GDM1 (cell line): ENCODE results near the gene JMJD1C.
"Not testable (repeated sequence)": the region's sequence is repeated elsewhere in the genome, so short reads cannot be mapped to it uniquely, and the experiment has no call there.

Experiments used
- DNase-seq: peaks from one replicate; lab custom pipeline; 2025; lab: John Stamatoyannopoulos, UW

JMJD1C gene

DNA sequence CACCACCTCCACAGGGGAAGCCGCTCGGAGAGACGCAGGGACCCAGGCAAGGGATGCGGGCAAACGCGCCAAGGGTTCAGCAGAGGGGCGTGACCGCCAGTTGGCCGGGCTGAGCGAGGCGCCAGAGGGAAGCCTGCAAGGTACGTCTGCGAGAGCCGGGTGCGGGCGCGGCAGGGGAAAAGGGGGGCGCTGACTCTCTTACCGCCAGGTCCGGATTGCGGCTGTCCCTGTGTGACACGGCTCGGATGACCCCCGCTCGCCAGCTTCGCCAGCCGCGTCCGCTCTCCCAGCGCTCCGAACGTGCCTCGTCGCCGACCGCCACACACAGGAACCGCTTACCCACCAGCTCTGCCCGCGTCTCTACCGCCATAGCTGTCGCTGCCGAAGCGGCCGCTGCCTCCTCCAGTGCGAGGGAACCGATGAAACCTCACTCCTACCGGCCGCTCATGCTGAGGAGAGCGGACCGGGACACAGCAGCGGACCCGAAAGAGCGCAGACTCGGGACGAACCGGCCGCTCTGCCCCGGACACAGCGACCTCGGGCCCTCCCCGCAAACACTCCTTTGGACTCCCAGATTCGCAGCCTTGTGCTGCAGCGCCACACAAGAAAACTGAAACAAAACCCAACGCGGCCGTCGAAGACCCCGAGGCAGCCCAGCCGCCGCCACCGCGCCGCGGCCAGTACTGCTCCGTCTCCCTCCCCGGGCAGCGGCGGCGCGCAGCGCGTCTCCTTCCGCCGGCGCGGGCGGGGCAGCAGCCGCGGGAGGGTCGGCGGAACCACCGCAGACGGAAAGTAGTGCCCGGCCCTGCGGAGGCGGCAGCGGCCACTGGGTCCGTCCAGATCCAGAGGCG is at the start of gene JMJD1C:
TSS of gene JMJD1C (minus strand) at position 685 of the 851 bp plus-strand sequence. CDS start at position 370, 315 bp downstream.
- DNase-seq = peak; percentile 61

- DNase-seq = no peak
Measured at GRCh38 chr10:63515002-63515763, 49.4 kb upstream of the JMJD1C start.

DNA sequence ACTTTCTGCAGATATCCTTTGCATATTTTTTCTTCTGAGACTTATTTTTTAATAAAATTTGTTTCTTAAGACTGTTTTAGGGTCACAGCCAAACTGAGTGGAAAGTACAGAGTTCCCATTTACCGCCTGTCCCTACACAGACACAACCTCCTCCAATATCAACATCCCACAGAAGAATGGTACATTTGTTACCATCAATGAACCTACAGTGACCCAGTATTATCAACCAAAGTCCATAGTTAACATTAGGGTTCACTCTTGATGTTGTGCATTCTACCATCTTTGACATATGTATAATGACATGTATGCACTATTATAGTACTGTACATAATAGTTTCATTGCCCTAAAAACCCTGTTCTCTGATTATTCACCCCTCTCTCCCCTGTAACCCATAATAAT is 40.8 kb upstream of the JMJD1C start:
- DNase-seq = no peak

DNA sequence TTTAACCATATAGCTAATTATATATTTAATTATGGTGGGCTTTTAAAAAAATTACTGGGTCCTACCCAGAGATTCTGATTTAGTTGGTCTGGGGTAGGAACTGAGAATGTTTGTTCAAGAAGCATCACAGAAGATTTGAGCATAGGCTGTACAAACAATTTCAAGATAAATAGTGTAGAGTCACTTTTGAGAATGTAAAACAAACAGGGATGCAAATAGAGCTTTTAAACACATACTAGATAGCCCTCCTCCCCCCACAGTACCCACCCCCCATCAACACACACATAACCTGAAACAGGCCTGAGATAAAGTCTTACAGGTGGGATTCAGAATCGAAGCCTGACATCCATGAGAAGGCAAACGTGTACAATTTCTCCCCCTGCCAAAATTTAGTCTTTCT is 39.8 kb upstream of the JMJD1C start:
- no peak for DNase-seq

DNA sequence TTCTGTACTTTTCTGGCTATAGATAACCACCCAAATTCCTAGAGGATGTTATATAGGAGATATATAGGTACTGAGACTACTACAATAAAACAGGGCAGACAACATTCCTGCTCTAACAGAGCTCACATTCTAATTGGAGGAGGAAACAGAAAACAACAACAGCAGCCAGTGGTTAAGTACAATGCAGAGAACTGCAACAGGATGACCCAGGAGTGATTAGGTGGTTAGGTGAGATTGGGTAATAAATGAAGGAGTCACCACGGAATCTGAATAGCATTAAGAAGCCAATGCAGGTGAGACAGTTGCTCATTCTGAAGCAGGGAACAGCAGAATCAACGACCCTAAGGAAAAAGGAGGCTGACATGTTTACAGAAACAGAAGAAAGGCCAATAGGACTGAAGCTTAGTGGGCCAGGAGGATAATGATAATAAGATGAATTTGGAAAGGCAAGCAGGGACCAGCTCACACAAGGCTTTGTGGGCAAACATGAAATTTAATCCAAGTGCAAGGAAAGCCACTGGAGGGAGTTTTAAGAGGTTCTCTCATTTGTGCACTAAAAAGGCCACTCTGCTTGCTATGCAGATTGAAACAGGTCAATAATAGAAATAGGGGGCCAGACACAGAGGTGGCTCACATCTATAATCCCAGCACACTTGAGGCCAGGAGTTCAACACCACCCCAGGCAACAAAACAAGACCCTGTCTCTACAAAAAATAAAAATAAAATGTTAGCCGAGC is 38.5 kb upstream of the JMJD1C start:
- no peak for DNase-seq

DNA sequence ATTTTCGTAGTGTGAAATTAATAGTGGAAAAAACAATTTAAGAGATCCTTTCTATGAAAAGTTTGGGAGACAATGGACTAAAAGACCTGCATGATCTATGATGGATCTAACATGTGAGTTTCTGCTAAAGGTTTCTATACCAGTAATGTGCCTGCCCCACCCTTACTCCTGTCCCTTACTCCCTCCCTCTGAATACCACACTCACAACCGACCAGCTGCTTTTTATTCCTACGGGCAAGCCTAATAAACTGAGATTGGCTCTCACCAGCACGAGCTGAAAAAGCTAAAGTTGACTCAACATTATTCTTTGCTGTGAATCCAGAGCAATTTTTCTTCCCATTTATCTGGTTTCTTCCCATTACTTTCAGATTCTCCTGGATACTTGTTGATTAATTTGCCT is 37.6 kb upstream of the JMJD1C start:
- no peak for DNase-seq

DNA sequence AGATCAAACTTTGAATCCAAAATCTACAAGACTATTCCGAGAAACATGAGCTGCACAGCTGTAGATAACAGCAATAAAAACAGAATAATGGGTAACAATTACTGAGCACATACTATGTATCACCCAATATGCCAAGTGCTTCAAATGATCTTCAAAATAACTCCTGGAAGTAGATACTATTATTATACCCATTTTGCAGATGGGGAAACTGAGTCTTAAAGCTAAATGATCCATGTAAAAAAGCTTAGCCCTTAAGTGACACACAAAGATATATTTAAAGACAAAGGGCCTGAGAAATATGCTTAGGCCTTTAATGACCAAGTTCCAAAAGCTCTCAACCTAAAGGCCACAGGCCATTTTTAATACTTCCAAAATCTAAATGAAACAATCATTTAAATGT is 37.1 kb upstream of the JMJD1C start:
- no peak for DNase-seq

DNA sequence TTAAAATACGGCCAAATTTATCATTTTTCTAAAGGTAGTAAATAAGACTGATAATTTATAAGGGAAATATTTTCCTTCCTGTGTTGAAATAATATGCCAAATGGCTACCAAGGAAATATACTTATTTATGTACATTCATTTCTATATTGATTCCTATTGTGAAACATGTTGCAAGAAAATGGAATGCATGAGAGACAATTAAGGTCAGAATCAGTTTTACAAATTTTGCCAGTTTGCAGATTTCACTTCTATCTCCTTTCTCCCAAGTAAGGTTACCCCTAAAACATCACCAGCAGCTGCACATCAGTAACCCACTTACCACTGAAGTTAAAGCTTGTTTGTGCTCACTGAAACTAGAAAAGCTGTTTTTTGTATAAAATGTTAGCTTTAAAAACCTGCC is 36.2 kb upstream of the JMJD1C start:
- DNase-seq = no peak

GRCh38 chr10:63500551-63500950 is 34.8 kb upstream of the JMJD1C start:
- not testable (repeated sequence) for DNase-seq

- DNase-seq = no peak
Measured at GRCh38 chr10:63498665-63499064, 32.9 kb upstream of the JMJD1C start.

- no peak for DNase-seq
Measured at GRCh38 chr10:63497321-63497720, 31.5 kb upstream of the JMJD1C start.

DNA sequence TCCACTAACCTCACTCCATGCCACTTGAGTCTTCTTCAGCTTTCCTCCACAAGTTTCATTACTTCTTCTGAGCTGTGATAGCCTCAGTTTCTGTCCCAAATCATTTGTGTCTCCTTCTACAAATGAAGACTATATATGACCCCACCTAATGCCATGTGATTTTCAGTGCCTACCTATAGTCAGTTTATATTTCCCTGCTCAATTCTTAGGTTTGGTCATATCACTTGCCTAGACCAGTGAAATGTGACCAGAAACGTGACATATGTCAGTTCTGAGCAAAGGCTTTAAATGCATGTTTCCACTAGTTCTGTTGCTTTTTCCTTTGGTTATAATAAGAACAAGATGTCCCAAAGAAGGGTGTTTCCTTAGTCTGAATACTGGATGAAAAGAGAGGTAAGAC is 30.8 kb upstream of the JMJD1C start:
- no peak for DNase-seq

DNA sequence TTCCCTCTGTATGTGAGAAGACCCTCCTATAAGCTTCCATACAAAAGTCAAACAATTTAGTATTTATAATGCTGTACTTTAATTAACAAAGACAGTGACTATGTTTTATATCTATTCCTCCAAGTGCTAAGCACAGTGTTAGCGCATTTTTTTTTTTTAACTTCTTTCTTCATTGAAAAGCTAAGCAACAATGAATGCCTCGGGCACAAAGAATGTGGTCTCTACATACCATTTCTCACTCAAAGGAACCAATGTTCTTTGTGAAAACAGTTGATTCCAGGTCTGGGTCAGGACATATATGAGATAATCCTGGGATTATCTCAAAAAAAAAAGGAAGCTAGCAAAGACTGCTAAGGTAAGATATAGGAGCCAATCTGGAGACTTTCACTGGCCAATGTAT is 29.2 kb upstream of the JMJD1C start:
- DNase-seq = no peak

DNA sequence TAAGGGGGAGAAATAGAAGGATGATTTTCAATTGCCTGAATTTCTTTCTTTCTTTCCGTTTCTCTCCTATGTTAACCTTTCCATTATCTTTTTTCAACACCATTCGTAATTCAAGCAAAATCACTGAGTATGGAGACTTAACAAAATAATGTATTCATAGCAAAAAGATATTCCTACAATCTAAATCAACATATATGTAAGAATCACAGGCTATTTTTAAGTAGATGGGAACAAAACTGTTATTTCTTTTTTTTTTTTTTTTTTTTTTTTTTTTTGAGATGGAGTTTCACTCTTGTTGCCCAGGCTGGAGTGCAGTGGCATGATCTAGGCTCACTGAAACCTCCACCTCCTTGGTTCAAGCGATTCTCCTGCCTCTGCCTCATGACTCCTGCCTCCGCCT is 27.2 kb upstream of the JMJD1C start:
- no peak for DNase-seq

DNA sequence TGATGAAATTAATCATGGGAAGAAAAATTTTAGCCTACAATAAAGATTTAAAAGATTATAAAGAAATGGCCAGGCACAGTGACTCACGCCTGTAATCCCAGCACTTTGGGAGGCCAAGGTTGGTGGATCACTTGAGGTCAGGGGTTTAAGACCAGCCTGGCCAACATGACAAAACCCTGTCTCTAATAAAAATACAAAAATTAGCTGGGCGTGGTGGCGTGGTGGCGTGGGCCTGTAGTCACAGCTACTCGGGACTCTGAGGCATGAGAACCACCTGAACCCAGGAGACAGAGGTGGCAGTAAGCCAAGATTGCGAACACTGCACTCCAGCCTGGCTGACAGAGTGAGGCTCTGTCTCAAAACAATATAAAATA is 26.5 kb upstream of the JMJD1C start:
- not testable (repeated sequence) for DNase-seq

DNA sequence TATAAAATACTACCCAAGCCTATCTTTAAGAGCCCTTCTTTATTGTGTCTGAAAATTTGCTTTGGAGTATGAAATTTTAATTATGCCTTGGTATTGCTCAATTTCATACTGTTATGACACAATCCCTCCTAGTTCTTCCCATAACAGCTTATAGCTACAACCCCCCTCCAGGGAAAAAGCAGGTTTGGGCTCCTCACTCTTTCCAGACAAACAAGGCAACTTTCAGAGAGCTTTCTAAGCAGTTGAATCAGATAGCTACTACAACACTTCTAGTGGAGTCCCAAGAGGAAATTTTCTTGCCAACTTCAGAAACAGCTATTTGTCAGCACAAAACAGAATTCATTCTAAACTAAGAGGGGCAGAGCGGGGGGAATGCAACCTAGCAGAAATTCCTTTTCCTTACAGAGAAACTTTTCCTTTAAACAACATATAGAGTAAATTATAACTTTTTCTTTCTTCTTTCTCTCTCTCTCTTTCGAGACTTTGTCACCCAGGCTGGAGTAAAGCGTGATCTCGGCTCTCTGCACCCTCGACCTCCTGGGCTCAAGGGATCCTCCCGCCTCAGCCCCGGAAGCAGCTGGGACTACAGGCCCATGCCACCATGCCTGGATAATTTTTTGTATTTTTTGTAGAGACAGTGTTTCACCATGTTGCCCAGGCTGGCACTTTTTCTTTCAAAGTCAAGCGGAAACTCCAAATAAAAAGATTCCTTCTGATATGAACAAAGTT is 26.0 kb upstream of the JMJD1C start:
- DNase-seq = no peak

DNA sequence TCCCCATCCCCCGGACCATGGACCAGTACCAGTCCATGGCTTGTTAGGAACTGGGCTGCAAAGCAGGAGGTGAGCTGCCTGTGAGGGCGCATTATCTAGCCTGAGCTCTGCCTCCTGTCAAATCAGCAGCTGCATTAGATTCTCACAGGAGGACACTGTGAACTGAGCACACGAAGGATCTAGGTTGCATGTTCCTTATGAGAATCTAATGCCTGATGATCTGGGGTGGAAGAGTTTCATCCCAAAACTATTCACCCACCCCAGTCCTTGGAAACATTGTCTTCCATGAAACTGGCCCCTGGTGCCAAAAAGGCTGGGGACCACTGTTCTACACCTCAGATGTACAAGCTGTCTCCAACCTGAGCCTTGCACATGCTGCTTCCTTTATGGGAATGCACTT is 24.1 kb upstream of the JMJD1C start:
- no peak for DNase-seq

DNA sequence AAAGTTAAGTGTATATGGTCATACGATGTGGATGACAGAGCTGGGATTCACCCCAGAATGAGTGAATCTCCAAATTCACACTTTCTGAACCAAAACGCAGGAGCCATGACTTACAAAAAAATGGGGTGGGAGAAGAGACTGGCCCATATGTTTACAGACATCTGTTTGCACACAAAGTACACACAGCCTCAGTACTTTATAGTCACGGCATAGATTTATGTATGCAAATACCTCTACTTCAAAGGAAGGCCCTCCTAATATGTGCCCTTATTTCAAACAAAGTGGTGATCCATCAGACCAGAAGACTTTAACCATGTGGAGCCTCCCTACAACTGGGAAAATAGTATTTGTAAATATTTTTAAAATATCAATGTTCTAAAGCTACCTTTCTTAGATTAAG is 22.2 kb upstream of the JMJD1C start:
- no peak for DNase-seq

GRCh38 chr10:63483983-63484382 is 18.2 kb upstream of the JMJD1C start:
- DNase-seq = no peak

DNA sequence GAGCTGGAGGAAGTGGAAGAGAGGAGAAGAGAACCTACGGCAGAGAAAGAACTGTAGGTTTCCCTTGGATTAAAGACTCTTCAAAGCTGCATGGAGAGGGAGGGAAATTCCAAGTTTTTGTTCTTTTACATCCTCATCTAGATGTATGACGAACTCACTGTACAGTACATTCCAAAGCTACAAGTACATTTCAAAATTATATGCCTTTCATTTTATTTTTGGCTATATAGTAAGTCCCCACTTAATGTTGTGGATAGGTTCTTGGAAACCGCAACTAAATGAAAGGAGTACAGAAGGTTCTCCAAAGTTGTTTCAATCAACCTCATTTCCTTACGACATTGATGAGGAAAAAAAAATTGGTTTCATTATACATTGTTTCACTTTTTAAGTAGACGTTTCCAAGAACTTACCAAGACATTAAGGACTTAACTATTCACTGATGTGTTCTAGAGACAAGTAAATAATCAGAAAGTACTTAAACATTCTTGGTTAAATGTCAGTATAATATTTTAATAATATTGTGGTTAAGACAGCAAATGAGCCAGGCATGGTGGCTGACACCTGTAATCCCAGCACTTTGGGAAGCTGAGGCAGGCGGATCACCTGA is 16.1 kb upstream of the JMJD1C start:
- no peak for DNase-seq

DNA sequence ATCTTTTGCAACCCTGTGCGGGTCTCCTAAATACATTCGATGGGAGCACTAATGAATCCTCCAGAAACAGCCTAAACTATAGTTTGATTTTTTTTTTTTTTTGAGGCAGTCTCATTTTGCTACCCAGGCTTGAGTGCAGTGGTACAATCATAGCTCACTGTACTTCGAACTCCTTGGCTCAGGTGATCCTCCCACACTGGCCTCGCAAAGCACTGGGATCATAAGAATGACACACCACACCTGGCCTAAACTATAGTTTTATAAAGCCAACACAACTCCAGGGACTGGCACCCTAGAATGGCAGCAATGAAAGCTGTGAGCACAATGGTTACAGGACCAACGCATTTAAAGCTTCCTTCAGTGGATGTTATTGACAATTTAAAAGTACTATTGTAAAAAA is 14.5 kb upstream of the JMJD1C start:
- DNase-seq = no peak

DNA sequence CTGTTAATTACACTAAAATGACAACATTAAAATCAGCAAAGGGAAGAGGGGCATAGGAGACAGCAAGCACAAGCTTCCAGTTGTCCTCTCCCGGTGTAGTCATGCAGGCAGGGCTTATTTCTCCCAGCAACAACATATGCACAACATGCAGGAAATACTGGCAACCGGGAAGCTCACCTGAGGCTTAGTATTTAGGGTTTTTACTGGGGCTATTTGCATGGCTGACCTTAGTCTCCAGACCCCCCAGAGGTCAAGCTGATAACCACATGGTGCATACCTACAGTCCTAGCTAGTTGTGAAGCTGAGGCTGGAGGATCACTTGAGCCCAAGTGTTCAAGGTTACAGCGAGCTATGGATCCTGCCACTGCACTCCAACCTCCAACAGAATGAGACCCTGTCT is 12.8 kb upstream of the JMJD1C start:
- no peak for DNase-seq
